ELR (cell line): ENCODE measurements around the gene CNTFR.

ENCODE experiments used
- DNase-seq: peaks from one replicate; pipeline ENCODE4 v3.0.0-alpha.2; 2015; ENCODE audit warnings: low read depth

Gene CNTFR

GRCh38 chr9:34590381-34591247 is 1.1 kb upstream of the CNTFR start:
- DNase-seq: no peak

- DNase-seq: no peak
Observed at GRCh38 chr9:34588671-34589635, 571 bp downstream of the CNTFR start.

GRCh38 chr9:34587271-34587670 is 2.3 kb downstream of the CNTFR start:
- no peak for DNase-seq

GRCh38 chr9:34585946-34586669 is 3.4 kb downstream of the CNTFR start:
- no peak for DNase-seq

- DNase-seq: no peak
Observed at GRCh38 chr9:34584970-34585369, 4.6 kb downstream of the CNTFR start.

GRCh38 chr9:34582787-34583186 is 6.7 kb downstream of the CNTFR start:
- DNase-seq: no peak

GRCh38 chr9:34581318-34581717 is 8.2 kb downstream of the CNTFR start:
- DNase-seq: no peak

GRCh38 chr9:34580358-34580757 is 9.2 kb downstream of the CNTFR start:
- no peak for DNase-seq

GRCh38 chr9:34579808-34580163 is 9.7 kb downstream of the CNTFR start:
- DNase-seq: no peak

GRCh38 chr9:34579104-34579807 is 10.3 kb downstream of the CNTFR start:
- no peak for DNase-seq

GRCh38 chr9:34578241-34579103 is 11.1 kb downstream of the CNTFR start:
- peak; percentile 49 for DNase-seq

GRCh38 chr9:34577400-34578240 is 11.9 kb downstream of the CNTFR start:
- no peak for DNase-seq

- no peak for DNase-seq
Observed at GRCh38 chr9:34576597-34577399, 12.7 kb downstream of the CNTFR start.

GRCh38 chr9:34575862-34576596 is 13.5 kb downstream of the CNTFR start:
- DNase-seq: no peak

GRCh38 chr9:34575241-34575640 is 14.3 kb downstream of the CNTFR start:
- DNase-seq: no peak

- no peak for DNase-seq
Observed at GRCh38 chr9:34574571-34574970, 15.0 kb downstream of the CNTFR start.

- no peak for DNase-seq
Observed at GRCh38 chr9:34573599-34574325, 15.8 kb downstream of the CNTFR start.
